Lower leg skin (tissue), 4 donors: ENCODE results near the gene MXRA7. TPM values are rescaled to one million over a fixed set of nuclear protein-coding genes. Genes with fewer than 3 reads are reported as not detected.

Experiments used
- DNase-seq, 2 donors: peaks; one replicate each; pipeline ENCODE4 v3.0.0-alpha.2; 2019; ENCODE audit warnings: low spot score in 2 of 2
- H3K4me3 ChIP-seq: fragments of 200-600 bp; sonication (generic); 2 replicates; pipeline ENCODE4 v1.5.1; 2017; ENCODE audit warnings: mild to moderate bottlenecking, low read depth; ENCODE audit not compliant: poor library complexity, severe bottlenecking
- CTCF ChIP-seq, 3 donors: fragments of 450-650 bp; IDR thresholded peaks; one replicate each; pipeline ENCODE4 v1.5.1; 2016; ENCODE audit warnings: antibody characterized with exemption in 3 of 3, mild to moderate bottlenecking in 3 of 3, moderate library complexity in 2 of 3
- POLR2A ChIP-seq, 2 donors: fragments of 450-650 bp; IDR thresholded peaks; one replicate each; pipeline ENCODE4 v1.6.1; 2016 to 2017; ENCODE audit warnings: antibody characterized with exemption in 2 of 2, mild to moderate bottlenecking in 1 of 2, moderate library complexity in 1 of 2
- WGBS, 2 donors: methylation state at CpG; one replicate each; pipeline ENCODE4 v1.1.5; 2018; 5-methylcytosine and 5-hydroxymethylcytosine counted together
- intact Hi-C: fragments of 100-400 bp; cut with DNase I; formaldehyde crosslinking; loops from one replicate; pipeline ENCODE4 v1.15.0; 2023; ENCODE audit warnings: low total_unique reads
- total RNA-seq, 4 donors: library from RNA; depleted of rRNA; stranded (reverse); fragments of >200 nt; gene quantifications; one replicate each; pipeline ENCODE4 v1.1.0, GENCODE V29; 2016

Gene MXRA7
- total RNA-seq, 4 donors from 2014 or later, result 31.6 to 97.4 (median 47.1) TPM

- no peak overlapping the region for H3K4me3 ChIP-seq
- intact Hi-C loops, result no loop called here
- DNase-seq, result no peak
- WGBS, 2 donors, result 85 to 94% methylated on average over 3 of the region's 3 CpGs
- TF ChIP-seq CTCF (IDR thresholded peaks at IDR 0.05) (no peak), POLR2A (IDR thresholded peaks at IDR 0.05) (no peak)
Measured at GRCh38 chr17:76672892-76673291, 37.9 kb downstream of the MXRA7 start.

GRCh38 chr17:76672270-76672851, 38.4 kb downstream of the MXRA7 start:
- 41 to 54% methylated on average over 13 of the region's 13 CpGs for WGBS, 2 donors
- intact Hi-C loops, result no loop called here
- peak overlapping the region; percentile 33 for H3K4me3 ChIP-seq
- no peak for TF ChIP-seq POLR2A (IDR thresholded peaks at IDR 0.05)
- TF ChIP-seq CTCF (IDR thresholded peaks at IDR 0.05), result no peak
- no peak for DNase-seq

- WGBS, 2 donors, result 0% methylated on average over 19 of the region's 19 CpGs
- H3K4me3 ChIP-seq, result peak overlapping the region; percentile 33
- intact Hi-C loops, result no loop called here
- no peak for DNase-seq
- TF ChIP-seq POLR2A (IDR thresholded peaks at IDR 0.05) (no peak), CTCF (IDR thresholded peaks at IDR 0.05) (no peak)
Measured at GRCh38 chr17:76671912-76672262, 38.9 kb downstream of the MXRA7 start.

- intact Hi-C loops, result no loop called here
- 9% methylated on average over 28 to 32 of the region's 32 CpGs for WGBS, 2 donors
- DNase-seq, result peak; percentile 100
- no peak overlapping the region for H3K4me3 ChIP-seq
- peak in 1 of 3 donors; percentile 47 for TF ChIP-seq CTCF (IDR thresholded peaks at IDR 0.05)
- no peak for TF ChIP-seq POLR2A (IDR thresholded peaks at IDR 0.05)
Measured at GRCh38 chr17:76671123-76671911, 39.4 kb downstream of the MXRA7 start.

GRCh38 chr17:76670718-76671122, 40.0 kb downstream of the MXRA7 start:
- DNase-seq, result no peak
- TF ChIP-seq POLR2A (IDR thresholded peaks at IDR 0.05), result no peak
- WGBS, 2 donors, result 41 to 48% methylated on average over 9 of the region's 9 CpGs
- intact Hi-C loops, result no loop called here
- no peak overlapping the region for H3K4me3 ChIP-seq

- TF ChIP-seq POLR2A (IDR thresholded peaks at IDR 0.05), result no peak
- no peak for TF ChIP-seq CTCF (IDR thresholded peaks at IDR 0.05)
- no peak overlapping the region for H3K4me3 ChIP-seq
- DNase-seq, result no peak
- 79 to 80% methylated on average over 9 of the region's 9 CpGs for WGBS, 2 donors
- intact Hi-C loops, result no loop called here
Measured at GRCh38 chr17:76670020-76670717, 40.6 kb downstream of the MXRA7 start.
